Loucy (cell line): ENCODE results near the gene TMEM132C.

Experiments
- CTCF ChIP-seq: fragments of 200-600 bp; sonication (generic); conservative IDR thresholded peaks from 2 replicates; pipeline ENCODE4 v1.5.1; 2014; ENCODE audit warnings: mild to moderate bottlenecking, antibody characterized with exemption, low read length
- EZH2phosphoT487 ChIP-seq: fragments of 200-600 bp; IDR thresholded peaks from 2 replicates; pipeline ENCODE4 v1.6.1; 2018; ENCODE audit warnings: antibody characterized with exemption, mild to moderate bottlenecking, moderate library complexity, borderline replicate concordance

DNA sequence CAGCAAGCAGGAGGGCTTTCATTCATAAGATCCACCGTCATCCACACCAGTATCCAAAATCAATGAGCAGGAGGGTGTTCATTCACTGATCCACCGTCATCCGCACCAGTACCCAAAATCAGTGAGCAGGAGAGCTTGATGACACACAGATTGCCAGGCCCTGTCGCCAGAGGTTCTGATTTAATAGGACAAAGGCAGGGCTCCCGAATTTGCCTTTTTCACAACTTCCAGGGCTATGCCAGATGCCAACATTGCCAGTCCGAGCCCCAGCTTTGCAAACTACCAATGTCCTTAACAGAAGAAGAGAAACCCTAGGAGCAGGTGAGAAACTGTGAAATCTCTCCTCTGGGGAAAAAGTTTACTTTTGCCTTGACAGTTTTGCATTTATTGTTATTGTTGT is 441.8 kb downstream of the TMEM132C start:
- no peak for TF ChIP-seq CTCF
- no peak for TF ChIP-seq EZH2phosphoT487
